H9 (cell line): ENCODE data around the gene PPM1J. TPM values are rescaled to one million over a fixed set of nuclear protein-coding genes. Genes with fewer than 3 reads are reported as not detected.

Source experiments
- DNase-seq: peaks from one replicate; pipeline ENCODE4 v3.0.0-alpha.2; 2017
- H2AFZ ChIP-seq: one replicate; pipeline ENCODE4 v1.6.1; 2013; ENCODE audit warnings: mild to moderate bottlenecking, low read length, control low read depth, moderate library complexity
- H2AK5ac ChIP-seq: 2 replicates; pipeline ENCODE4 v1.6.1; 2013; ENCODE audit warnings: low read length, control low read depth, mixed read lengths; ENCODE audit not compliant: insufficient read length
- H2BK120ac ChIP-seq: one replicate; pipeline ENCODE4 v1.6.1; 2013; ENCODE audit warnings: low read depth, mild to moderate bottlenecking, low read length, control low read depth, inconsistent platforms; ENCODE audit not compliant: poor library complexity, severe bottlenecking
- H2BK12ac ChIP-seq: 2 replicates; pipeline ENCODE4 v1.6.1; 2013; ENCODE audit warnings: low read length, control low read depth, mixed read lengths, low read depth; ENCODE audit not compliant: insufficient read length
- H2BK15ac ChIP-seq: 2 replicates; pipeline ENCODE4 v1.6.1; 2013; ENCODE audit warnings: low read depth, low read length, control low read depth
- H2BK20ac ChIP-seq: one replicate; pipeline ENCODE4 v1.6.1; 2013; ENCODE audit warnings: low read depth, mild to moderate bottlenecking, low read length, control low read depth, inconsistent platforms; ENCODE audit not compliant: poor library complexity, severe bottlenecking
- H2BK5ac ChIP-seq: 2 replicates; pipeline ENCODE4 v1.6.1; 2013; ENCODE audit warnings: low read length, control low read depth, mixed read lengths; ENCODE audit not compliant: insufficient read length
- H3K14ac ChIP-seq: 2 replicates; pipeline ENCODE4 v1.6.1; 2013; ENCODE audit warnings: low read length, control low read depth; ENCODE audit not compliant: insufficient read depth
- H3K18ac ChIP-seq: 2 replicates; pipeline ENCODE4 v1.6.1; 2013; ENCODE audit warnings: low read depth, mild to moderate bottlenecking, mixed read lengths, low read length, control low read depth; ENCODE audit not compliant: insufficient read length
- H3K23ac ChIP-seq: 2 replicates; pipeline ENCODE4 v1.6.1; 2013; ENCODE audit warnings: low read length, control low read depth, mixed read lengths, low read depth; ENCODE audit not compliant: insufficient read length
- H3K23me2 ChIP-seq: 2 replicates; pipeline ENCODE4 v1.6.1; 2013; ENCODE audit warnings: low read depth, mild to moderate bottlenecking, mixed read lengths, low read length, control low read depth; ENCODE audit not compliant: insufficient read length, poor library complexity, severe bottlenecking
- H3K27ac ChIP-seq: 2 replicates; pipeline ENCODE4 v1.5.1; 2013; ENCODE audit warnings: low read length, control low read depth, mixed read lengths, low read depth; ENCODE audit not compliant: insufficient read length
- H3K27me3 ChIP-seq: 2 replicates; pipeline ENCODE4 v1.6.1; 2013; ENCODE audit warnings: low read length, control low read depth, inconsistent platforms; ENCODE audit not compliant: insufficient read depth
- H3K4ac ChIP-seq: 2 replicates; pipeline ENCODE4 v1.6.1; 2013; ENCODE audit warnings: low read depth, mild to moderate bottlenecking, control low read depth, inconsistent platforms, low read length, moderate library complexity
- H3K4me1 ChIP-seq: 2 replicates; pipeline ENCODE4 v1.6.1; 2013; ENCODE audit warnings: low read length, control low read depth, inconsistent platforms; ENCODE audit not compliant: insufficient read depth
- H3K4me2 ChIP-seq: 2 replicates; pipeline ENCODE4 v1.6.1; 2013; ENCODE audit warnings: low read length, control low read depth, mixed read lengths; ENCODE audit not compliant: insufficient read length, insufficient read depth
- H3K56ac ChIP-seq: 2 replicates; pipeline ENCODE4 v1.6.1; 2013; ENCODE audit warnings: low read depth, mild to moderate bottlenecking, mixed read lengths, low read length, control low read depth; ENCODE audit not compliant: insufficient read length
- H3K79me1 ChIP-seq: 2 replicates; pipeline ENCODE4 v1.6.1; 2013; ENCODE audit warnings: low read depth, mild to moderate bottlenecking, moderate library complexity, low read length, control low read depth, inconsistent platforms; ENCODE audit not compliant: insufficient read depth, poor library complexity, severe bottlenecking
- H3K79me2 ChIP-seq: 2 replicates; pipeline ENCODE4 v1.6.1; 2013; ENCODE audit warnings: low read length, control low read depth, inconsistent platforms; ENCODE audit not compliant: insufficient read depth
- H3K9ac ChIP-seq: 2 replicates; pipeline ENCODE4 v1.6.1; 2013; ENCODE audit warnings: low read length, control low read depth, mixed read lengths; ENCODE audit not compliant: insufficient read length; ENCODE audit errors: extremely low read depth
- H3K9me3 ChIP-seq: one replicate; pipeline ENCODE4 v1.6.1; 2013; ENCODE audit warnings: low read depth, low read length, inconsistent platforms; ENCODE audit not compliant: control insufficient read depth
- H3T11ph ChIP-seq: one replicate; pipeline ENCODE4 v1.6.1; 2013; ENCODE audit warnings: mild to moderate bottlenecking, low read length, control low read depth, inconsistent platforms
- H4K20me1 ChIP-seq: one replicate; pipeline ENCODE4 v1.6.1; 2013; ENCODE audit not compliant: control insufficient read depth, insufficient read length, insufficient read depth
- H4K5ac ChIP-seq: 2 replicates; pipeline ENCODE4 v1.6.1; 2013; ENCODE audit warnings: low read depth, mild to moderate bottlenecking, mixed read lengths, low read length, control low read depth; ENCODE audit not compliant: insufficient read length
- H4K8ac ChIP-seq: replicated peaks from 2 replicates; pipeline ENCODE4 v1.6.1; 2013; ENCODE audit warnings: low read length, control low read depth, mixed read lengths, low read depth; ENCODE audit not compliant: insufficient read length
- H4K91ac ChIP-seq: 2 replicates; pipeline ENCODE4 v1.6.1; 2013; ENCODE audit warnings: low read depth, mild to moderate bottlenecking, moderate library complexity, mixed read lengths, low read length, control low read depth; ENCODE audit not compliant: insufficient read length
- H3K27ac Mint-ChIP-seq, 3 experiments: 2 replicates in 2 of 3; 3 replicates in 1 of 3; pipeline ENCODE4 v1.8.0; 2020 to 2021; ENCODE audit warnings: mixed read lengths in 3 of 3, mild to moderate bottlenecking in 1 of 3, moderate library complexity in 1 of 3
- H3K27me3 Mint-ChIP-seq: 2 replicates; pipeline ENCODE4 v1.8.0; 2021; ENCODE audit warnings: low read depth, mild to moderate bottlenecking, moderate library complexity, mixed read lengths
- H3K36me3 Mint-ChIP-seq, 3 experiments: 2 replicates in 2 of 3; 3 replicates in 1 of 3; pipeline ENCODE4 v1.8.0; 2020 to 2021; ENCODE audit warnings: low read depth in 3 of 3, mixed read lengths in 3 of 3; ENCODE audit not compliant: insufficient read depth in 1 of 3
- H3K4me1 Mint-ChIP-seq, 2 experiments: 2 replicates each; pipeline ENCODE4 v1.8.0; 2020; ENCODE audit warnings: mixed read lengths in 2 of 2
- H3K4me3 Mint-ChIP-seq, 2 experiments: 2 replicates in 1 of 2; 3 replicates in 1 of 2; pipeline ENCODE4 v1.8.0; 2020 to 2021; ENCODE audit warnings: mild to moderate bottlenecking in 2 of 2, mixed read lengths in 2 of 2, moderate library complexity in 1 of 2
- H3K9me3 Mint-ChIP-seq, 2 experiments: 2 replicates in 1 of 2; 3 replicates in 1 of 2; pipeline ENCODE4 v1.8.0; 2020; ENCODE audit warnings: mild to moderate bottlenecking in 2 of 2, mixed read lengths in 2 of 2, moderate library complexity in 1 of 2
- CTCF ChIP-seq: fragments of 200-600 bp; sonication (generic); conservative IDR thresholded peaks from 3 replicates; pipeline ENCODE4 v1.8.0; 2021; ENCODE audit warnings: antibody characterized with exemption, mild to moderate bottlenecking
- WGBS: extraction: QIAGEN DNeasy Blood & Tissue Kit; methylation state at CpG from one replicate; pipeline ENCODE4 v1.1.7; 2013; ENCODE audit warnings: missing lambda C conversion rate, low lambda C conversion rate, mixed read lengths; ENCODE audit not compliant: insufficient read length; ENCODE audit errors: extremely low coverage; 5-methylcytosine and 5-hydroxymethylcytosine counted together
- total RNA-seq: library from RNA; stranded (reverse); gene quantifications from 2 replicates; pipeline ENCODE4 v1.2.1, GENCODE V29; 2021

PPM1J gene
- total RNA-seq, 1 experiment from 2014 or later, result 12.7 TPM

- no CpG with 5 or more reads among the region's 2 CpGs for whole genome bisulfite sequencing
- Histone ChIP-seq H2BK12ac (no peak overlapping the region), H3K9ac (no peak overlapping the region), H3K23me2 (no peaks in the 10 kb centered on the region), H3K4ac (no peak overlapping the region), H3K18ac (no peak overlapping the region), H4K8ac (no peak overlapping the region), H2BK20ac (no peak overlapping the region), H2BK5ac (no peak overlapping the region), H3T11ph (no peak overlapping the region), H2AK5ac (no peak overlapping the region), H3K14ac (no peak overlapping the region), H2BK15ac (no peak overlapping the region), H3K56ac (no peak overlapping the region), H3K79me2 (no peaks in the 10 kb centered on the region), H3K4me2 (no peak overlapping the region), H3K9me3 (no peaks in the 10 kb centered on the region), H3K27me3 (no peaks in the 10 kb centered on the region), H4K91ac (no peak overlapping the region), H3K23ac (no peak overlapping the region), H4K5ac (no peak overlapping the region), H2AFZ (no peak overlapping the region), H2BK120ac (no peak overlapping the region), H3K4me1 (no peaks in the 10 kb centered on the region), H3K79me1 (no peaks in the 10 kb centered on the region), H3K27ac (no peak overlapping the region), H4K20me1 (no peaks in the 10 kb centered on the region)
- H3K36me3 Mint-ChIP-seq, result peaks cover 28 to 80% (median 75%) of the 10 kb centered on the region in 3 experiments; a peak in 6 of 7 replicates
- no peaks in the 10 kb centered on the region for H3K27me3 Mint-ChIP-seq
- no peak overlapping the region for H3K27ac Mint-ChIP-seq
- no peak for TF ChIP-seq CTCF
- peaks cover 17 to 19% of the 10 kb centered on the region in 2 experiments for H3K4me1 Mint-ChIP-seq
- no peak for DNase-seq
- no peak overlapping the region for H3K4me3 Mint-ChIP-seq
- H3K9me3 Mint-ChIP-seq, result no peaks in the 10 kb centered on the region
Measured at GRCh38 chr1:112666946-112667345, 48.2 kb downstream of the PPM1J start.
